ENCODE results near the gene CPVL.
A peak's percentile ranks its signal among the peaks of the same experiment; 100 is the strongest.

CPVL gene

DNA sequence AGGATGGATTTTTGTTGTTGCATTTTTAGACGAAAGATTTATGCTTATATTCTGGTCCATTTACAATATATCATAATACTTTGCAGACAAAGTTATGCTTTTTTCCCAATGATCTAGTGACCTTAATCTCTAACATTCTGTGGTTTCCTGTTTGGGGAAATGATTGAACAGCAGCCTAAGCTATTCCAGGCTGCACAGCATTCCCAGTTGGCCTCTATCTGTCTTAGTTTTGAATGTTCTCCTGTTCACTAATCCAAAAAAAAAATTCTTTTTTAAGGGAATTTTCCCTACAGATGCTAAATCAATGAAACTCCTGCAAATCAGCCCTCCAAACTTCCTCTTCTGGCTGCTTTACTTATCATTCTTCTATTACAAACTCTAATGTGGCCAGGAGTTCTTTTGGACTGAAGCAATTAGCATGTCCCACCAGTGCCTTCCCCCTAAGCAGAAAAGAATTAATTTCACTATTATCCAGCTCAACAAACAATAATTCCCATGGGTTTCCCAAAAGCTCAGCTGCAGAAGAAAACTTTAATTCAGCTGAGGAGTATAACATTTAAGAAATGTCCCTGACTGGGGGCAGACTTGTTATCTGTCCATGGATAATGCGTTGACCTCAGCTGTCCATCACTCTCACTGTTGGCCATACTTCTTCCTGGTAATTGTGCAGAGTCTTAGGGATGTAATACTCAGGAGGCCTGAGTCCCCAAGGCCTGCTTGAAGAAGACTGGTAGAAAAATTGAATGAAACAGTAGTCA, 106.3 kb downstream of the CPVL start:
- DNase-seq, result no peak

DNA sequence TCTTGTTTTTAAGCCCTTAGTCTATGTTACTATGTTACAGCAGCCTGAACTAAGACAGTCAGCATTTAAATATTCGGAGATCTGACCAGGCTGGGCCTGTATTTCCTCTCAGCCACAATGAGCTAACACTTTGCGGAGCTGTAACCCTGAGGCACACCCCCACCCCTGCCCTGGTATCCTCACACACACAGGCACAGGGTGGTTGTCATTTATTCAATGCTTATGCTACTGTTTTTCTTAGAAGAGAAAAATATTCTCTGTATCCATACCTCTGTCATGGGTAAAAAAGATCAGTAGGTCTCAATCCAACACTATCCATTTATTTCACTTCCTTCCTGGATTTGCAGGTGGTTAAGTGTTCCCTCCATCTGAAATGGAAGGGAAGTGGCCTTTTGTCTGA, 107.9 kb downstream of the CPVL start:
- DNase-seq, result no peak

DNA sequence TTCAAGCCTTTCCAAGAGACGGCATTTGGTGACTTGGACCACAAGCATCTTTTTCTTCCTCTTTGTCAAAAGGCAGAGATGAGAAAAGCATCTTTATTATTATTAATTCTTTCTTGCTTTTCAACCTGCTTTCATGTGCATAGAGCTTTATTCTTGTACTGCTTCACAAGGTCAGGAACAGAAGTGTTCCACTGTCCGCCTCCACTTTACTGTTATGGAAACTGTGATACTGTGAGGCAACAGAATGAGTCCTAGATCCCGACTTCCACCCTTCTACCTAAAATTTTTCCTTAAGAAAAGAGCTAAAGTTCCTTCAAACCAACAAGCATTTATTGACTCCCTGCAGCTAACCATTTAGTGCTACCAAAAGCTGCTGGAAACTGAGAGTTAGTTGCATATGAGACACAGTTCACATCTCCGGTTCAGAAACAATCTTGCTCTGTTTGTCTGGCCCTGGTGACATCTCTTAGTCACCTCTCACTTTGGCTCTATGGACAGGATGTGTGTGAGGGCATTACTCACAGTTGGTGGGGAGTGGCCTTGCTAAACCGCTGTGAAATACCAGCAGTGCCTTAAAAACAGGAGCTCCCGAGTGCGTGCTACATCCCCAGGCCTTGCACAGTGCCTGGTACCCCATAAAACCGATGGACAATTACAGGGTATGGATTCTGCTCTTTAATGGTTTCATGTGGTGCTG, 111.1 kb downstream of the CPVL start:
- no peak for DNase-seq

DNA sequence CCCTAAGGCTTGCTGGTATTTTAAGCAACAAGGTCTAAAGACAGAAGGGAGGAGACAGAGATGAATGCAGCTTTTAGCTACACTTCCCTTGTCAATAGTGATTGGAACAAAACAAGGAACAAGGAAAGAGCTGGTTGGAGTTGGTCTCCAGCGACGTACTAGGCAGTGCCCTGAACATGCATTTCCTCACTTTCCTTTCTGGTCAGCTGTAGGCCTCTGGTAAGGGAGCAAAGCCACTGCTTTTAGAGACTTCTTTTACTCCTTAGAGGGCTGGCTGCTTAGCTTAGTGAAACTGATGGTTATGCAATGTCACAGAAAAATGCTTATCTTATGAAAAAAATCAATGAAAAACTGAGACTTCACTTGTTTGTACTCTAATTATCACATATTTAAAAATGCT, 112.8 kb downstream of the CPVL start:
- no peak for DNase-seq

DNA sequence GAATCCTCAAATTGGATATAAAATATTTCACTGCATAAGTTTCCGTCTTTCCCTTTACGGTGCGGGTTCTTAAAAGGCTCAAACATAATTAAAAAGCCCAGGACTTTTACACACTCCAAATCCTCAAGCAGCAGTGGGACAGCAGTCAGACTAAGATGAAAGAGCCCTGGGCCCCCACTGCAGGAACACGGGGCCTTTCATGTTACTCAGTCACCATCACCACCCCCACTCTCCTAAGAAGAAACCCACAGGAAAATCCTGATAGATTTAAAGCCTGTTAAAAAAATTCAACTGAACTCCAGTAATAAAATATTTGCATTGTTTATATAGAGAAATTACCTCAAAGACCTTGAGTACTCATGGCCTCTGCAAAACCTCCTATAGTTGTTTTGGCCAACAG, 114.2 kb downstream of the CPVL start:
- DNase-seq, result no peak

DNA sequence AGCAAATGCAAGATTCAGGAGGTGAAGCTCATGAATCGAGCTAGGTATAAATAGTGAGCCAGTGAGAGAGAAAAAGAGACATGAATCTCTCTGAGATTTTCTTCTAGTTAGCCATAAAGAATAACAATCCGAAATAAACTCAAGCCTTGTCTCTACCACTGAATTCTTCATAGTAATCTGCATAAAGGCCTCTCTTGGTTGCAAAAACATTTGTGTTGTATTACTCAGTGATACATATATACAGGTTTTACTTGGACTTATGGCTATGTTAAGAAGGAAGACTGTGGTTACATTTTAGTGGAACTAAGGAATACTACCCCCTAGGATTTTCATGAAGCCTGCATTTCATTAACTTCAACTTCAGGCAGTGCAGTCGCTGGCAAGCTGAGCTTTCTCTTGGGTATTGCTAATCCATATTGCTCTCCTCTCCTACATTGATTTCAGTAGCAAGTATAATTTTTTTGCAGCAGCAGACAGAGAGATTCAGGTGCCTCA, 115.5 kb downstream of the CPVL start:
- DNase-seq, result no peak

DNA sequence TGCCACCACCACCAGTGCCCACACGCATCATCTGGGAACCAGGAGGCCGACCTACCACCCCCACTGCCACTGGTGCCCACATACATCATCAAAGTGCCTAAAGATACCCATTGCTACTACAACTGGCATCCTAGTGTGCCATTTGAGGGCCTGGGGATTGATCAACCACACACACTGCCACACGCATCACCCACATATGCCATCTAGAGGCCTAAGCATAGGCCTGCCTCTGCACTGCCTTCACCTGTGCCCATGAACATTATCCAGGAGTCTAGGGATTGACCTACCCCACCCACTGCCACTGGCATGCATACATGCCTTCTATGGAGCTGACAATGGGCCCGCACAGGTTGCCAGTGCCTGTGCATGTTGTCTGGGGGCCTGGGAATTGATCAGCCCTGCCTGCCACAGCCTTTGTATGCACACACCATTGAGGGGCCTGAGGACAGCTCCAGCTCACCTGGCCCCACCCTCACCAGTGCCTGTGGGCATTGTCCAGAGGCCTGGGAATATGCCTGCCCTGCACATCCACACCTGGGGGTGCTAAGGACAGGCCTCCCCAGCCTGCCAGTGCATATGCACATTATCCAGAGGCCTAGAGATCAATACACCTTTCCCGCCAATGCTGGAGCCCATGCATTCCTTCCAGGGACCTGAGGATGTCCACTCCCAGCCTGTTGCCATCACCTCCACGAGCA, 123.9 kb downstream of the CPVL start:
- DNase-seq, result no peak

DNA sequence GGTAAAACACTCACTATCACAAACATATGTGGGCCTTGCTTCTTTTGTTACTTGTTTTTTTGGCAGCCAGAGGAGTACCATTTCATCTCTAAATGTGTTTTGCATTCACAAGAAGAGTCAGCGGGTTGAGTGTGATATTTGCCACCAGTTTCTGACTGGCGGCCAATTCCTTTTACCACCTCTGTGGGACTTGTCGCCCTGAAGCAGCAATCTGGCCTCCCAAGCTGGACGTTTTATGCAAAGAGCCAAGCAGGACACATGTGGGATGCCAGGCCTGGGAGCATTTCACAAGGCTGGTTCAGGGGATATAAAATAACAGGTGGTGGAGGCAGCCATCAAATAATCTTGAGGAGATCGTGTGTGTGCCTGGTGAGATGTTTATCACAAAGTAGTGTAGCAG, 126.4 kb downstream of the CPVL start:
- peak; percentile 83 for DNase-seq

DNA sequence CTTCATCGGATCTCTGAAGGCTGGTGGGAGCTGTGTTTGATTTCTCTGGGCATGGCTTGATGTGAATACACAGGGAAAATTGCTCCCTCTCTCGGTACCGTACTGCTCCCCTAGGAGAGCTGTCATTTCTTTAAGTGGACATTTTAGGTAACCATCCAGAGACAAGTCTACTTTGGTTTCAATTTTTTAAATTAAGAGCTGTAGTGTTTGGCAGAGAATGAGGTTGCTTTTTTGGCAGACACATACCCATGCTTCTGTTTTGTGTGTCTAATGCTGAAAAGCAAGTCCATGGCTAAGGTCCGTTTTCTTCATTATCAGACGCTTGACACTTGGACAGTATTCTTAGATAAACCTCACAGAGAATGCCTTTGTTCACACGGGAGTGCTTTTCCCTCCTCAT, 127.0 kb downstream of the CPVL start:
- DNase-seq, result no peak

DNA sequence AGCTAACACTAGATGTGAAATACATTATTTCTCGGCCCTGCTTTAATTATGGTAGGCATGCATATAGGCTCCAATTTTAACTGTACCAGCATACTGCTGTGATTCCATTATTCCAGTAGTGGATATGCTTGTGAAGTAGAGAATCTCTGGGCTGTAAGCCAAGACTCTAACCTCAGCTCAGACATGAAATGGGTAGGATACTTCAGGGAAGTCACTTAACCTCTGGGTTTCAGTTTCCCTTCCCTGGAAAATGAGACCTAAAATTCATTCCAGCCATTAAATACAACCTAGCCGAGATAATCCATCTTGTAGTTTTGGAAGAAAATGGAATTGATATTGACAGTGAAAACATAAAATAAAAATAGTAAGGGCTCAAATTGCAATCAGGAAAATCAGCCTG, 128.6 kb downstream of the CPVL start:
- DNase-seq, result peak; percentile 75

DNA sequence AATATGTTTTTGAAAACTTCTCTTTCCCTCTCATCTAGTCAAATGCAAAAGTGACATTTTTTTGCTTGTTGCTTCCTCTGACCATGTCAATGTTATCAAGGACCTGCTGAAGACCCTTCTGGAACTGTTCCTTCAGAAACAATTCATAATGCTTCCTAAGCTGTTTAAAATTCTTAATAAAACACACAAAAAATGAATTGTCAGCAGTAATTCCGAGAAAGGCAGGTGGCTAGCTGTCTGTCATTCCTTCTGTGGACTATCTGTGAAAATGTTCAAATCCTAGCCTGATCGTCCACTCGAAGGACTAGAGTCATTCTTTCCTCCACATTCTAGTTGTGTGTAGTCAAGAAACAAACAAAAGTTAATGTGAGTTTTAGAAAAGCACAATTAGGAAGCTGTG, 131.6 kb downstream of the CPVL start:
- no peak for DNase-seq

DNA sequence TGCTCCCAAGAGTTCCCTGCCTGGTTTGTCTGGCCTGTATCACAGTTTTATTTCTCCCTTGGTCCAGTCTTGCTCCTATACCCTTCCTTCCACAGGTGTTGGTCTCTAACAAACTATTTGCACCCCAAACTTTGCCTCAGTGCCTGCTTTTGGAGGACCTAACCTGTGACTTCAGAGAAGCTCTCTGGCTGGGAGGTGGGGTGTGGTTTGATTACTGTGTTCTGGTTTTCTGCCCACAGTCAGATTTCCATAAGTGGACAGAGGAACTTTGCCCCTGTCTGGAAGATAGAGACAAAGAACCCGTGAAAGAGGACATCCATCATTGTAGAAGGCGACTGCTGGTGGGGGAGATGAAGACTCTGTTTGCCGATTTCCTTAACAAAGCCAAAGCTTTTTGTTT, 132.4 kb downstream of the CPVL start:
- no peak for DNase-seq

DNA sequence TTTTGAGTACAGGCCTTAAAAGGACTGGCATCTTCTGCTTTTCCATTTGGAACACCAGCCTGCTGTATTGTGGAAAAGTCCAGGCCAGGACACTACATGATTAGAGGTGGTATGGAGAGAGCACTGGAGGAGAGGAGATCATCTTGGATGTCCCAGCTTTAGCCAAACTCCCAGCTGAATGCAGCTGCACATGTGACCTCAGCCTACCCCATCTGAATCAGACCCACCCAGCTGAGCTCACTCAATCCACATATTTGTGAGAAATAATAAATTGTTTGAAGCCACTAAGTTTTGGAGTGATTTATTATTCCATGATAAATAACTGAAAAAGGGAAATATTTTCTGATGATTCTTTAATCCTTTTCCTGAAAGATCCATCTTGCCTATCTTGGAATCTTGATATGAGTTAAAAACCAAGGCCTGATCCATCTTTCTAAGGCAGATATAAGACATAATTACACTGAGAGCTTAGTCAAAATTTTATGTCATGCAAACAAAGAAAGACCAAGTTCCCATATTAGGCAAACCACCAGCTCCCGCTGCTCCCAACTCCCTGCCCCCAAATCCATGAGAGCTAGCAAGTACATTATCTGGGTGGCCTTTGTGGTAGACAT, 133.1 kb downstream of the CPVL start:
- no peak for DNase-seq

DNA sequence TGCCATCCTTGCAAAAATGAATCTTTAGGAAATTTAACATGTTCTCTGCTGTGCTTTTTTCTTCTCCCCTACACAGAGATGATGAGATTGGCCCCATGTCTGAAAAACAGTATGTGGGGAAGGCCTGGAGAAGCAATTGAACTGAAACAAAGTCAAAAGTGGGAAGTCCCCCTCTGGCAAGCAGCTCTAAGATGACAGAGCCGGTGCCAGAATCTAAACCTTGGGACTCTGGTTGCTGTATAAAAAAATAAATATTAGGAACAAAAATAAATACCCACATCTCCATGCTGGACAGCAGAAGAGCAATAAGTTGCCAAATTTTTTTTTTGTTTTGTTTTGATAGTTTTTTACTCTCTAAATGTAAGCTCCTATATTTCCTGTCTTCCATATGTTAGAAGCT, 136.4 kb downstream of the CPVL start:
- no peak for DNase-seq

DNA sequence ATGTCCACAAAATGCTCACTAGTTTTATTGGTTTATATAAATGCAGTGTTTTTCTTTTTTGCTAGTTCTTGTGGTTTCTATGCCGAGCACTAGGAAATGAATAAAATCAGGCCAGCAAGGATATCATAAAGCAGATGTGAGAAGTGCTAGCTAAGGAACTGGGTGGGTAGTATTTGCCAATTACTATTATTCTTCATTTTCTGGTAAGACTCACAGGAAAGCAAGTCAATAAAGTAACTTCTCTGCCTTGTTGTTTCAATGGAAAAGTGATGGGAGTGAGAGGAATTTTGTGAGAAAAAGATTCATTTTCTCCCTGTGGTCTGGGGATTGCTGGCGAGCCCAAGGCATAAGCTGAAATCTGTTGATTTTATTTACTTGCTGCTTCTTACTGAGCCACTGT, 137.7 kb downstream of the CPVL start:
- no peak for DNase-seq

DNA sequence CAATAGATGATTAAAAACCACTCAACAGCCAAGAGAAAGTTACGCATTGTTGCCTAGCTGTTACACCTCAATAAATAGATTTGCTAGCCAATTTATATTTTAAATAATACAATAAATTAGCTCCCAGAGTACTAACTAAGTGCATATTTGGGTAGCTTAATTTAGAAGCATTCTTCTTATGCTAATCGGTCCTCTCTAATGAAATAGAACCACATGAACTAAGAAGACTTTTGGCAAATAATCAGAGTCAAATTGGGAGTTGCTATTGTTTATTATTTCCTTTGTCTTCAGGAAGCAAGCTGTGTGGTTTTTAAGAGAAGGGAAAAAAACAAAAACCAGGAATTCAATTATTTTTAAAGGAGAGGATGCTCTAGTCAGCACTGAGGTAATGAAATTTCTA, 139.2 kb downstream of the CPVL start:
- DNase-seq, result no peak

DNA sequence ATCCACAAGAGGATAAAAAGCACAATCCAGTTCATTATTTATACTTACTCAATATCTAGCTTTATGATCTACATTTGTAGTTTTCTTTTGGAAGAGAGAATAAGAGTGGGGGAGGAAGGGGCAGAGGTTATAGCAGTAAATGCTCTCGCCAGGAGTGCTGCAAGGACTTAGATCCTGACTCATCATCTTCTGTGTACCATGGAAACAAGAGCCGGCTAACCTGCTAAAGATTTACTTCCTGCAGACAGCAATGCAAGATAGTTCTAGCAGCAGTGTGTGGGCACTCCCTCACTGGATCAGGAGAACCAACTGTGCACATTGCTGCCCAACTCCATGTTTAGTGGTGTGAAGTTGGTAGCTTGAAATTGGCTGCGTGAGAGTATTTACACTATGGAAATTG, 140.5 kb downstream of the CPVL start:
- no peak for DNase-seq

DNA sequence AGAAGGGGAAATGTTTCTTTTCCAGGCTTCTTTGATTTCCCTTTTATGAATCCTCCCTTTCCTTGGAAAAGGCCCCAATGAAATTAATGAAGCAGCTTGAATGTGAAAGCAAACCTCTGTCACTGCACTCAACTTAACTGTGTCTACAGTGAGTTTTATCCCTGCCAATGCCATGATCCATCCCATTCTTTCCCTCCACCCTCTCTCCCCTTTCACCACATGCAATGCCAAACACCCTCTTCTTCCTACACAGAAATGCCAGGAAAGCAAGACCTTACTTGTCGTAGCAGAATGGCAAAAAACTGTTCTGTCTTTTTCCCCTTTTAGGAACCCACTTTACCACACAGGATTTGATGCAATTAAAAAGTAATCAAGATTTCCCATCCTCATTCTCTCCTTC, 140.9 kb downstream of the CPVL start:
- DNase-seq, result no peak

DNA sequence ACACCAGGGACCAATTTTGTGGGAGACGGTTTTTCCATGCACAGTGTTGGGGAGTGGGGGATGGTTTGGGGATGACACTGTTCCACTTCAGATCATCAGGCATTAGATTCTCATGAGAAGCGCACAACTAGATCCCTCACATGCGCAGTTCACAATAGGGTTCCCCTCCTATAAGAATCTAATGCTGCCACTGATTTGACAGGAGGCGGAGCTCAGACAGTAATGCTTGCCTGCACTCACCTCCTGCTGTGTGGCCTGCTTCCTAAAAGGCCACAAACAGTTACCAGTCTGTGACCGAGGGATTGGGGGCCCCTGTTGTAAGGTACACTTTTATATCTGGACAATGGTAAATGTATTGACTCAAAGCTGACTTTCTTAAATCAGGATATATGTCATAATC, 142.6 kb downstream of the CPVL start:
- DNase-seq, result no peak

DNA sequence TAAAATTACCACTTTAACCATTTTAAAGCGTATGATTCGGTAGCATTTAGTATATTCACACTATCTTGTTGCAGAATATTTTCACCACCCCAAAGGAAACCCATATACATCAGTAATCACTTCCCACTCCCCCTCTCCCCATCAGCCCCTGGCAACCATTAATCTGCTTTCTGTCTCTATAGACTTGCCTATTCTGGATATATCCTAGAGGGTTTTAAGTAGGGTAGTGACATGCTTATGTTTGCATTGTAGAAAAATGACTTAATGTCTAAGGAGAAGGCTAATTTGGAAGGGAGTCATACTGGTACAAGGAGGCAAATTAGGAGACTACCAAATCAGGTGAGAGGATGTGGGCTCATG, 145.6 kb downstream of the CPVL start:
- DNase-seq, result no peak

DNA sequence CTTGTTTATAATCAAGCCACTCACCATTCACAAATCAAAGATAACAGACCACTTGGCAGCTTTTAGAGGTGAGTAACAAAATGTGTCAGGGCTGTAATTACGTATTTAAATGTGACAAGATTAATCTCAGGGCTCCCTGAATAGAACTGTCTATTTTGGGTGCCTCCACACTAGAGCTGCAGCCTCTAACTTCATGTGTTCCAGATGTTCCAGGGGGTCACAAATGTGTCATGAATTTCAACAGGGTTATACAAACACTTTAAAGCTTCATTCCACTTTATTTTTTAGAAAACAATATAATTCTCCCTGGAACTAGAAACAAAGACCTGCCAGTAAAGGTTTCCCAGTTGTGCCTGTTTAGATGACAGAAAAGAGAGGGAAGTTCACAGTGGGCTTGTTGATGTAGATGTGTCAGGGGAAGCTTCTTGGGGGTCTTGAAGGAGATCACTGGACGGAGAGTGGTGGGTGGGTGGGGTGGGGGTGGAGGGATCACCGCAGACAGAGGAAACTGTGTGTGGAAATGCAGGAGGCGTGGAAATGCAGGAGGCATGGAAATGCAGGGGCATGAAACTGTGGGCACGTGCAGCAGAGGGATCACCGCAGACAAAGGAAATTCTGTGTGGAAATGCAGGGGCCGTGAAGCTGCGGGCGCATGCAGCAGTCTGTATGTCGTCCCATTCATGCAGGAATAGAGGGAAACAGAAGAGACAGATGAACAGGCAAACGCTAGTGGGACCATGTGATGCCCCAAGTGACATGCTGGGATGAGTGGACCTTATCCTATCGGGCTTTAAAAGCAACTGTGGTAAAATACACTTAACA, 146.2 kb downstream of the CPVL start:
- DNase-seq, result no peak

DNA sequence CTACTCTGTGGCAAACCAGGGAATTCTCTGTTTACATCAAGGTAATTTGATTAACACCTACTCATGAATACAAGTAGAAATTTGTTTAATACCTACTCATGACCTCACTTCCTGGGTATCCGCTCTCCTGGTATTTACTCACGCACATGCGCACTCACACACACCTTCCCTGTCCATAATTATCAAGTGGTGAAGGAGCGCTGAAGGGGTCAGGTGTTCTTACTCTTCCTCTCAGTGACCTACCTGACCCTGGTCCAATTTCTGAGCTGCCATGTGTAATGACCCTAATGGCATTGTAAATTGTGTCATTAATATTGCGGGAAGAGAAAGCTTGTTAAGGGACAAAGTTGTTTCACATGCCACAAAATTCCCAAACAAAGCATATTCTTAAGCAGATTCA, 146.9 kb downstream of the CPVL start:
- no peak for DNase-seq

DNA sequence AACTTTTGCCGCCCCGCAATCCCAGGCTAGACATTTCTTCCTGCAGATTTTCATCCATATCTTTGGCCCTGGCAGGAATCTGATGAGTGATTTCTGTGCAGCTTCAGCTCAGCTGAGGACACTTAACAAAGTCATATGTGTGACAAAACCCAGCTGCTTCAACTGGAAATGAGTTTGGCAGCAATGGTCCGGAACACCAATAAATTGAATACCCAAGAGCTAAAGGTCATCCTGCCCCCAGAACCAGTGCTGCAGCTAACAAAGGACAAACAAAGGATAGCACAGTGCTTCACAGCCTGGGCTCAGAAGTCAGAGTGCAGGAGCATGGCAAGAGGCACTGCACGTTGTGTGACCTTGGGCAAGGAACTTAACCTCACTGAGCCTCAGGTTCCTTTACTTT, 148.2 kb downstream of the CPVL start:
- DNase-seq, result no peak

Measured in NCI-H2171 treated with DMSO at 0.1 percent for 48 hours (cell line).